Measurements from ENCODE around the gene TNPO2.

GRCh38 chr19:12664406-12665280 is 59.1 kb downstream of the TNPO2 start:
- TF ChIP-seq REST (IDR thresholded peaks at IDR 0.05; ENCODE audit: insufficient read depth in 1 of 2, low read depth in 2 of 2, low read length in 2 of 2) (no peak), POLR2AphosphoS5 (IDR thresholded peaks at IDR 0.05; ENCODE audit: low read depth, low read length) (no peak)
